ENCODE data around the gene EPX.

The EPX gene

DNA sequence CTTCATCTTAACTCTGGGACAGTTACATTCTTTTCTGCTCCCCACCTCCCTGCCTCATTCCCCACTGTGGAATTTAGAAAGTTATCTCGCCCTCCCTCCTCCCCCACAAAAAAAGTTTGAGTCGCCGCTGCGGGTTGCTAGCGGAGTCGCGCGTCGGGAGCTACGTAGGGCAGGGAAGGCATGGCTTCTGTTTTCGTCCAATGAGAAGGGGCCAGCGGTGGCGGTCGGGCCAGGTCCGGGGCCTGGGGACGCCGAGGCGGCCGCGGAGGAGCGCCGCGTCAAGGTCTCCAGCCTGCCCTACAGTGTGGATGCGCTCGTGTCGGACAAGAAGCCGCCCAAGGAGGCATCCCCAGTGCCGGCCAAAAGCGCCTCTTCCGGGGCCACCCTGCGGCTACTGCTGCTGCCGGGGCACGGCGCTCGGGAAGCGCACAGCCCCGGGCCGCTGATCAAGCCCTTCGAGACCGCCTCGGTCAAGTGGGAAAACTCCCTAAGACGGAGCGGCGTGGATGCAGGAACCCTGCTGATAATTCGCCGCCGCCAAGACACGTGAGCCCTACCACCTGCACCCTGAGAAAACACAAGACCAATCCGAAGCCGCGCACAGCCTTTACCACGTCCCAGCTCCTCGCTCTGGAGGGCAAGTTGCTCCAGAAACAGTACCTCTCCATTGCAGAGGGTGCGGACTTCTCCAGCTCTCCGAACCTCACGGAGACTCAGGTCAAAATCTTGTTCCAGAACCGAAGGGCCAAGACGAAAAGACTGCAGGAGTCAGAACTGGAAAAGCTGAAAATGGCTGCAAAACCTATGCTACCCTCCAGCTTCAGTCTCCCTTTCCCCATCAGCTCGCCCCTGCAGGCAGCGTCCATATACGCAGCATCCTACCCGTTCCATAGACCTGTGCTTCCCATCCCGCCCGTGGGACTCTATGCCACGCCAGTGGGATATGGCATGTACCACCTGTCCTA lies 35.4 kb upstream of the EPX start:
- no peak for DNase-seq (ENCODE audit: extremely low read depth, low read depth)
- TF ChIP-seq CTCF (IDR thresholded peaks at IDR 0.05; ENCODE audit: low read depth, low read length), result no peak

- TF ChIP-seq CTCF (IDR thresholded peaks at IDR 0.05; ENCODE audit: low read depth, low read length), result no peak
- no peak for DNase-seq (ENCODE audit: extremely low read depth, low read depth)
Observed at GRCh38 chr17:58158181-58158580, 34.3 kb upstream of the EPX start.

- TF ChIP-seq CTCF (IDR thresholded peaks at IDR 0.05; ENCODE audit: low read depth, low read length), result no peak
- DNase-seq (ENCODE audit: extremely low read depth, low read depth), result no peak
Observed at GRCh38 chr17:58161566-58161965, 31.0 kb upstream of the EPX start.

GRCh38 chr17:58165981-58166380 lies 26.5 kb upstream of the EPX start:
- no peak for TF ChIP-seq CTCF (IDR thresholded peaks at IDR 0.05; ENCODE audit: low read depth, low read length)
- no peak for DNase-seq (ENCODE audit: extremely low read depth, low read depth)

DNA sequence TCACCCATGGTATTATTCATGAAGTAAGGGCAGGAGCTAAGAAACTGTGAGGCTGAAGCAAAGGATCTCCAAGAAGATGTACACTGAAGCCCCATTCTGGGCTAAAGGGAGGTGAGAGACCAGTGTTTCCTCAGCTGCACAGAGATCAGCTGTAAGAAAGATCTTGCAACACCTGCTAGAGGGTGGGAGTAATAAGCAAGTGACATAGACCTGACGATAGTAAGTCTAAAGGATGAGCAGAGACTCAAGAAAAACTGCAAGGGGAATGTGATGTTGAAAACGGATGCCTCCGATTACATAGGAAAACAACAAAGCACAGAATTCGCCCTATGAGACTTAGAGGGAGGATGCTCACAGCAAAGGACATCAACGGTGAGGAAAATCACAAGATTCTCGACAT lies 25.8 kb upstream of the EPX start, which contains the start of gene OR4D2:
Gene OR4D2 (plus strand): TSS at position 301 of the 400 bp plus-strand sequence. CDS start 2,674 bp downstream, outside the sequence.
- no peak for TF ChIP-seq CTCF (IDR thresholded peaks at IDR 0.05; ENCODE audit: low read depth, low read length)
- DNase-seq (ENCODE audit: extremely low read depth, low read depth), result no peak

GRCh38 chr17:58170622-58171021 lies 21.9 kb upstream of the EPX start:
- no peak for TF ChIP-seq CTCF (IDR thresholded peaks at IDR 0.05; ENCODE audit: low read depth, low read length)
- no peak for DNase-seq (ENCODE audit: extremely low read depth, low read depth)

DNA sequence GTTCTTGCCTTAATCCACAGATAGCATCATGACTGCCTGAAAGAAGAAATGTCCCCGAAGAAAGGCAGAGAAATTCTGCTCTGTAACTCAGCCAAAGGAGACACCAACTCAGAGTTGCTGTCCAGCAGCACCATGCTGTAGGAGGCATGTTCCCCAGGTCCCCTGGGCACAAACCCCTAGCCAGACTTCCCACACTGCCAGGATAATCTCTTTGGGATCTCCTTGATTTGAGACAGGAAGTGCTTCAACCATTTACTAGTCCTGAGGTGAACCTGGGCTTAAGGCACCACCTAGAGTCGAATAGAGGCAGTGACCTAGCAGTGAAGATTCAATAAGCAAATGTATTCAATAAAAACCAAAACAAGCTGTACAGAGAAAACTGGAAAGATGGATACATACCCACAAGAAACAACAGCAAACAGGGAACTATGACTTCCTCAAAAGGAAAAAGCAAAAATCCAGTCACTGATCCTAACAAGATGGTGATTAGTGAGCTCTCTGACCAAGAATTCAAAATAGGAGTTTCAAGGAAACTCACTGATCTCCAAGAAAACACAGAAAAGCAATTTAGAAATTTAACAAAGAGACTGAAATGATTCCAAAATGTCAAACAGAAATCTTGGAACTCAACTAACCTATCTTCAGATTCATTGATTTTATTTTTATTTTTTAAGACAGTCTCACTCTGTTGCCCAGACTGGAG lies 20.0 kb upstream of the EPX start:
- no peak for DNase-seq (ENCODE audit: extremely low read depth, low read depth)
- no peak; the same call in none of the 2 replicates for TF ChIP-seq CTCF (IDR thresholded peaks at IDR 0.05; ENCODE audit: low read depth, low read length)

All from AG09319 (cell line).